ENCODE measurements around the gene ZDHHC7. TPM values are rescaled to one million over a fixed set of nuclear protein-coding genes. Genes with fewer than 3 reads are reported as not detected.

The ZDHHC7 gene
- total RNA-seq, 1 donor from 2014 or later = 67.3 TPM

- TF ChIP-seq, protein P1, sequence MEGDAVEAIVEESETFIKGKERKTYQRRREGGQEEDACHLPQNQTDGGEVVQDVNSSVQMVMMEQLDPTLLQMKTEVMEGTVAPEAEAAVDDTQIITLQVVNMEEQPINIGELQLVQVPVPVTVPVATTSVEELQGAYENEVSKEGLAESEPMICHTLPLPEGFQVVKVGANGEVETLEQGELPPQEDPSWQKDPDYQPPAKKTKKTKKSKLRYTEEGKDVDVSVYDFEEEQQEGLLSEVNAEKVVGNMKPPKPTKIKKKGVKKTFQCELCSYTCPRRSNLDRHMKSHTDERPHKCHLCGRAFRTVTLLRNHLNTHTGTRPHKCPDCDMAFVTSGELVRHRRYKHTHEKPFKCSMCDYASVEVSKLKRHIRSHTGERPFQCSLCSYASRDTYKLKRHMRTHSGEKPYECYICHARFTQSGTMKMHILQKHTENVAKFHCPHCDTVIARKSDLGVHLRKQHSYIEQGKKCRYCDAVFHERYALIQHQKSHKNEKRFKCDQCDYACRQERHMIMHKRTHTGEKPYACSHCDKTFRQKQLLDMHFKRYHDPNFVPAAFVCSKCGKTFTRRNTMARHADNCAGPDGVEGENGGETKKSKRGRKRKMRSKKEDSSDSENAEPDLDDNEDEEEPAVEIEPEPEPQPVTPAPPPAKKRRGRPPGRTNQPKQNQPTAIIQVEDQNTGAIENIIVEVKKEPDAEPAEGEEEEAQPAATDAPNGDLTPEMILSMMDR (IDR thresholded peaks at IDR 0.05; ENCODE audit: unreplicated experiment) = no peak
- Mint-ChIP-seq H3K9me3 (ENCODE audit: low read depth) (no peaks in the 10 kb centered on the region), H3K27me3 (peaks cover 3% of the 10 kb centered on the region), H3K27ac (no peak overlapping the region), H3K36me3 (ENCODE audit: insufficient read depth) (no peaks in the 10 kb centered on the region), H3K4me3 (ENCODE audit: low read depth) (no peak overlapping the region), H3K4me1 (ENCODE audit: low read depth) (peaks cover 9% of the 10 kb centered on the region)
- no peak for DNase-seq (ENCODE audit: low spot score, unreplicated experiment)
Measured at GRCh38 chr16:84947996-84948850, 63.1 kb downstream of the ZDHHC7 start.

DNA sequence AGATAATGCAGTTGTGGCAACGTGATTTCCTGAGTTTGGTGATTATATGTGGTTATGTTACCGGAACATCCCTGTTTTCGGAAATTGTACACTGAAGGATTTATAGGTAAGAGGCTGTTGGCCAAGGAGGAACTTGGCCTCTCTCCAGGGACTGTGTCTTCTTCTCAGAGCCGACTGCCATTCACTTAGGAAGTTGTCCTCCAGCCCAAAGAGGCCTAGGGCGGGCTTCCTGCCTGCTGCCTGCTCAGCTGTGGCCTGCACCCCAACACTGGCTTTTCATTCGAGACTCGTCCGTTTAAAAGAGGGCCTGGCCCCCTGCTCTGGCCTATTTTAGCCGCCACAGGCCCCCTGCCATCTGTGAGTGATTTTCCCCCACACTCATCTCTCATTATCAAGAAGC is 64.3 kb downstream of the ZDHHC7 start:
- no peak overlapping the region for H3K4me3 Mint-ChIP-seq (ENCODE audit: low read depth)
- no peak overlapping the region for H3K27ac Mint-ChIP-seq
- H3K27me3 Mint-ChIP-seq = peaks cover 3% of the 10 kb centered on the region
- no peaks in the 10 kb centered on the region for H3K36me3 Mint-ChIP-seq (ENCODE audit: insufficient read depth)
- H3K9me3 Mint-ChIP-seq (ENCODE audit: low read depth) = no peaks in the 10 kb centered on the region
- DNase-seq (ENCODE audit: low spot score, unreplicated experiment) = no peak
- TF ChIP-seq, protein P1 (IDR thresholded peaks at IDR 0.05; ENCODE audit: unreplicated experiment) = no peak
- no peaks in the 10 kb centered on the region for H3K4me1 Mint-ChIP-seq (ENCODE audit: low read depth)

DNA sequence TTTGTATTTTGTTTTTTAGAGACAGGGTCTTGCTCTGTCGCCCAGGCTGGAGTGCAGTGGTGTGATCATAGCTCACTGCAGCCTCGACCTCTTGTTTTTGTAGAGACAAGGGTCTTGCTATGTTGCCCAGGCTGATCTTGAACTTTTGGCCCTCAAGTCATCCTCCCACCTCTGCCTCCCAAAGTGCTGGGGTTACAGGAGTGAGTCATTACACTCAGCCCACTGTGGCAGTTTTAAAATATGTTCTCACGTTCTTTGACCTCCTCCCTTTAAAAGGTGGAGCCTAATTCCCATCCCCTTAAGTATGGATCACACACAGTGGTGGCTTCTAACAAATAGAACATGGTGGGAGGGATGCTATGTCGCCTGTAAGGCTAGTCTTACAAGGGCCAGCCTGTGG is 67.7 kb downstream of the ZDHHC7 start:
- Mint-ChIP-seq H3K4me3 (ENCODE audit: low read depth) (no peak overlapping the region), H3K4me1 (ENCODE audit: low read depth) (no peaks in the 10 kb centered on the region), H3K36me3 (ENCODE audit: insufficient read depth) (no peaks in the 10 kb centered on the region), H3K9me3 (ENCODE audit: low read depth) (no peaks in the 10 kb centered on the region), H3K27ac (no peak overlapping the region), H3K27me3 (peaks cover 7% of the 10 kb centered on the region)
- TF ChIP-seq, protein P1 (IDR thresholded peaks at IDR 0.05; ENCODE audit: unreplicated experiment) = no peak
- no peak for DNase-seq (ENCODE audit: low spot score, unreplicated experiment)

DNA sequence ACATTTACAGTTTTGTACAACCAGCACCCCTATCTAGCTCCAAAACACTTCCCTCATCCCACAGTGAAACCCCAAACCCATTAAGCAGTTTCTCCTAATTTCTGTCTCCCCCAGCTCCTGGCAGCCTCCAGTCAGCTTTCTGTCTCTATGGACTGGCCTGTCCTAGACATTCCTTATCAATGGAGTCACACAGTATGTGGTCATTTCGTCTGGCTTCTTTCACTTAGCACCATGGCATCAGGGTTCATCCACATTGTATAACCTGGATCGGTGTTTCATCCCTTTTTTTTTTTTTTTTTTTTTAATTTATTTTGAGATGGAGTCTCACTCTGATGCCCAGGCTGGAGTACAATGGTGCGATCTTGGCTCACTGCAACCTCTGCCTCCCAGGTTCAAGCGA is 68.5 kb downstream of the ZDHHC7 start:
- no peak for DNase-seq (ENCODE audit: low spot score, unreplicated experiment)
- H3K27ac Mint-ChIP-seq = no peak overlapping the region

DNA sequence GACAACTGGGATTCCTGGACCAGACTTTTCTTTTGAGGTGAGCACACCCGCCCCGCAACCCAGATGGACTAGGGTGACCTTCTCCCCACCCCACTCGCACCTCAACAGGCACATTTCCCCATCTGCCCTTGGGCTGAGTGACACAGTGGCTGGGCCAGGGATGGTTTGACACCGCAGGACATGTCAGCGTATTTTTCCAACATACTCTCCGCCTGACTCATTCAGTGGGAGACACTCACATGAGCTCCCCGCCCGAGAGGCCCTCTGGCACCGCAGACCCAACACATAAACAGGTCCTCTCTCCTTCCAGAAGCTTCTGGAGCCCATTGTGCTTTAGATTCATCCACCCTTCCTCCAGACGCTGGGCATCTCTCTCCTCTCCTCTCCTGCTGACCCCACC is 69.4 kb downstream of the ZDHHC7 start:
- Mint-ChIP-seq H3K36me3 (ENCODE audit: insufficient read depth) (no peaks in the 10 kb centered on the region), H3K27me3 (peaks cover 7% of the 10 kb centered on the region)

More for the DNA sequence above, 68.5 kb downstream of the ZDHHC7 start:
- Mint-ChIP-seq H3K4me3 (ENCODE audit: low read depth) (no peak overlapping the region), H3K4me1 (ENCODE audit: low read depth) (no peaks in the 10 kb centered on the region), H3K9me3 (ENCODE audit: low read depth) (no peaks in the 10 kb centered on the region), H3K27me3 (peaks cover 7% of the 10 kb centered on the region), H3K36me3 (ENCODE audit: insufficient read depth) (no peaks in the 10 kb centered on the region)
- TF ChIP-seq, protein P1 (IDR thresholded peaks at IDR 0.05; ENCODE audit: unreplicated experiment) = no peak

More for the DNA sequence above, 69.4 kb downstream of the ZDHHC7 start:
- Mint-ChIP-seq H3K4me1 (ENCODE audit: low read depth) (no peaks in the 10 kb centered on the region), H3K27ac (no peak overlapping the region), H3K4me3 (ENCODE audit: low read depth) (no peak overlapping the region), H3K9me3 (ENCODE audit: low read depth) (no peaks in the 10 kb centered on the region)
- TF ChIP-seq, protein P1 (IDR thresholded peaks at IDR 0.05; ENCODE audit: unreplicated experiment) = no peak
- no peak for DNase-seq (ENCODE audit: low spot score, unreplicated experiment)

All from progenitor cell of endocrine pancreas (in vitro differentiated cells).